GM12873 (cell line): ENCODE measurements around the gene ABI3.

Source experiments
- CTCF ChIP-seq: IDR thresholded peaks from 2 replicates; pipeline ENCODE4 v1.5.1; 2012; ENCODE audit warnings: low read depth, mild to moderate bottlenecking, moderate library complexity, low read length, control low read depth; ENCODE audit not compliant: insufficient read depth; ENCODE audit errors: missing control alignments

Gene ABI3

GRCh38 chr17:49229805-49230600, 19.5 kb downstream of the ABI3 start:
- TF ChIP-seq CTCF = no peak

- TF ChIP-seq CTCF = no peak
Measured at GRCh38 chr17:49230636-49231562, 20.4 kb downstream of the ABI3 start, which contains the start of gene PHOSPHO1. Gene PHOSPHO1 (minus strand): TSS chr17:49230787. CDS start chr17:49226691, 4,096 bp downstream.

- TF ChIP-seq CTCF = no peak
Measured at GRCh38 chr17:49231563-49231894, 21.0 kb downstream of the ABI3 start.

GRCh38 chr17:49234509-49235080, 24.1 kb downstream of the ABI3 start:
- no peak for TF ChIP-seq CTCF

GRCh38 chr17:49235896-49236295, 25.4 kb downstream of the ABI3 start:
- TF ChIP-seq CTCF = no peak

GRCh38 chr17:49239963-49240362, 29.5 kb downstream of the ABI3 start:
- no peak for TF ChIP-seq CTCF

GRCh38 chr17:49240619-49241018, 30.1 kb downstream of the ABI3 start:
- no peak for TF ChIP-seq CTCF
